ENCODE measurements around the gene FHL2.
"Not testable (repeated sequence)": the region's sequence is repeated elsewhere in the genome, so short reads cannot be mapped to it uniquely, and the experiment has no call there.

GRCh38 chr2:105424836-105425235, 26.0 kb upstream of the FHL2 start:
- not testable (repeated sequence) for TF ChIP-seq RAD51 (IDR thresholded peaks at IDR 0.05; ENCODE audit: borderline replicate concordance); SALL2 (CRISPR knock-in tag; IDR thresholded peaks at IDR 0.05); FOSL1 (CRISPR knock-in tag; IDR thresholded peaks at IDR 0.05; ENCODE audit: borderline replicate concordance); SKIL (CRISPR knock-in tag; IDR thresholded peaks at IDR 0.05; ENCODE audit: borderline replicate concordance); SIX4 (CRISPR knock-in tag; IDR thresholded peaks at IDR 0.05); KDM5B (CRISPR knock-in tag; IDR thresholded peaks at IDR 0.05; ENCODE audit: borderline replicate concordance); AGO1 (IDR thresholded peaks at IDR 0.05; ENCODE audit: low read depth, low read length, poor library complexity, severe bottlenecking); MAZ (IDR thresholded peaks at IDR 0.05; ENCODE audit: borderline replicate concordance, low read depth, low read length); MAZ (CRISPR knock-in tag; IDR thresholded peaks at IDR 0.05; ENCODE audit: low read depth); JUNB (CRISPR knock-in tag; IDR thresholded peaks at IDR 0.05; ENCODE audit: borderline replicate concordance); RAD21 (CRISPR knock-in tag; IDR thresholded peaks at IDR 0.05); EZH2 (conservative IDR thresholded peaks at IDR 0.05; ENCODE audit: low read depth, low read length); MYNN (CRISPR knock-in tag; IDR thresholded peaks at IDR 0.05; ENCODE audit: low read depth)
- TF ChIP-seq, protein P1, sequence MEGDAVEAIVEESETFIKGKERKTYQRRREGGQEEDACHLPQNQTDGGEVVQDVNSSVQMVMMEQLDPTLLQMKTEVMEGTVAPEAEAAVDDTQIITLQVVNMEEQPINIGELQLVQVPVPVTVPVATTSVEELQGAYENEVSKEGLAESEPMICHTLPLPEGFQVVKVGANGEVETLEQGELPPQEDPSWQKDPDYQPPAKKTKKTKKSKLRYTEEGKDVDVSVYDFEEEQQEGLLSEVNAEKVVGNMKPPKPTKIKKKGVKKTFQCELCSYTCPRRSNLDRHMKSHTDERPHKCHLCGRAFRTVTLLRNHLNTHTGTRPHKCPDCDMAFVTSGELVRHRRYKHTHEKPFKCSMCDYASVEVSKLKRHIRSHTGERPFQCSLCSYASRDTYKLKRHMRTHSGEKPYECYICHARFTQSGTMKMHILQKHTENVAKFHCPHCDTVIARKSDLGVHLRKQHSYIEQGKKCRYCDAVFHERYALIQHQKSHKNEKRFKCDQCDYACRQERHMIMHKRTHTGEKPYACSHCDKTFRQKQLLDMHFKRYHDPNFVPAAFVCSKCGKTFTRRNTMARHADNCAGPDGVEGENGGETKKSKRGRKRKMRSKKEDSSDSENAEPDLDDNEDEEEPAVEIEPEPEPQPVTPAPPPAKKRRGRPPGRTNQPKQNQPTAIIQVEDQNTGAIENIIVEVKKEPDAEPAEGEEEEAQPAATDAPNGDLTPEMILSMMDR (CRISPR knock-in tag; IDR thresholded peaks at IDR 0.05): not testable (repeated sequence)

Data from HepG2 (cell line).